GM18867 (cell line): Measurements from ENCODE around the gene TMEM238L.

Source experiments
- ATAC-seq: cut with Tn5 transposase; IDR thresholded peaks from one replicate; pipeline ENCODE4 v1.9.1; 2021; ENCODE audit warnings: mild to moderate bottlenecking, moderate library complexity; ENCODE audit not compliant: unreplicated experiment

TMEM238L gene

DNA sequence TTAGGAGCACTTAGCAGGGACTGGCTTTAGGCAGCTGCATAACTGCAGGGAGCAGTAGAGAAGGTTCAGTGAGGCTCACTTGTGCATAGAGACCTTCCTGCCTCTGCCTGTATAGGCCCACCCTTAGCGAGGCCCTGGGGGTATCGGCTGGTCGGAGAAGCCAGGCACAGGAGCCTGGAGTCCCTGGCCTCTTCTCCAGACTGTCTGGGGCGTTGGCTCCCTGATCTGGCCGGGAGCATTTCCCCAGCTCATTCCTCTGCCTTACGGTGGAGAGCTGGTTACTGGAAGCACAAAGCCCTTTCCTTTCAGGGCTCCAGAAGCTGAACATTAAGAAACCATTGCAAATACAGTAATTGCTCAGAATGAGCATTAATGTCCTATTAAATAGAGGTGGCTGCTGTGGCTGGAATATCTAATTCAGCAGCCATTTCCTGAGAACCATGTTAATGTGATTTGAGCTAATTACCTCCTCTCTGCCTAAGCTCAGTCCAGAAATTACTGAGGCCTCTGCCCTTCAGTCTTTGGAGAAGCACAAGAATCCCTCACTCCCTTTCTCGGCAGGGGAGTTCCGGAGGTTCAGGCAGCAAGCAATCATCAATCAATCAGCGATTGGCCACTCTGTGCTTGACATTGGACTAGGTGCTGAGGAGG is 55.2 kb downstream of the TMEM238L start:
- ATAC-seq = no peak

DNA sequence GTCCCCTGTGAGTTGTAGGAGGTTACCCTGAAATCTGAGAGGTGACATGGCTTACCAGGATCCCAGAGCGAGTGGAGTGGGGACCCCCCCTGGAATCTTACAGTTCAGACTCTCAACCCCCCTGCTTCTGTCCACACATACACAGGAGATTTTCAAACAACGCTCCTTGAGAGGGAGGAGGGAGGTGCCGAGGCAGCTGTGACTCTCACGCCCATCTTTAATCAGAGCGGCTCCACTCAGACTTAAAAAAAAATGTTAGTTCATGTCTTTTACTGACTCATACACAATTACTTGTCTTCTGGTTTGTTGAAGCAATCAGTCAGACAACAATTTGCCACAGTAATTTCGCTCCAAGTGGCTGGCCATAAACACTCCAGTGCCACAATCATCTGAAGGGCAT is 58.7 kb downstream of the TMEM238L start:
- no peak for ATAC-seq
